ENCODE results near the gene ATF1.

Gene ATF1

GRCh38 chr12:50763639-50764285 lies at the start of gene ATF1:
ATF1 (plus strand) TSS chr12:50764101; CDS start chr12:50780146, 16,045 bp downstream.
- peak within 1 kb of the TSS; percentile 94 for H3K9ac ChIP-seq (ENCODE audit: insufficient read length, low read depth)
- TF ChIP-seq SUZ12 (IDR thresholded peaks at IDR 0.05; ENCODE audit: extremely low read depth, insufficient read depth, insufficient read length) = no peak
- TF ChIP-seq YY1 (IDR thresholded peaks at IDR 0.05; ENCODE audit: insufficient read depth, insufficient read length) = peak; percentile 92

DNA sequence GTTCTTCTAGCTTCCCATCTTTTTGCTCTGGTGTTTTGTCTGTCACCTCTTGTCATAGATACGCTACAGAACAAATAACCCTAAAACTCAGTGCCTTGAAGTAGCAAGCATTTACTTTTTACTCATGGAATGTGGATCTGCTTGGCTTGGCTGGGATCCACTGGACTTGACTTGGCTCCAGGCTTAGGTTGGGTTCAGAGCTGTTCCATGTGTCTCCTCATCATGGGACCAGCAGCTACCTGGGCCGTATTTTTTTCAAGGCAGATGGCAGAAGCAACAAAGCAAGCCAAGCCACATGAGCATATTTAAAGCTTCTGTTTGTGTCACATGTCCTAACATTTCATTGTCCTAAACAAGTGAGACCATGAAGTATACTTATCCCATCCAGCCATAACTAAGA lies 48.7 kb upstream of the ATF1 start:
- TF ChIP-seq ZNF274 (IDR thresholded peaks at IDR 0.05; ENCODE audit: low read depth, low read length) (no peak), YY1 (IDR thresholded peaks at IDR 0.05; ENCODE audit: insufficient read depth, insufficient read length) (no peak), SUZ12 (IDR thresholded peaks at IDR 0.05; ENCODE audit: extremely low read depth, insufficient read depth, insufficient read length) (no peak)
- no peaks in the 10 kb centered on the region for H3K4me1 ChIP-seq (ENCODE audit: insufficient read depth, insufficient read length)
- H3K9ac ChIP-seq (ENCODE audit: insufficient read length, low read depth) = no peak overlapping the region
- no peaks in the 10 kb centered on the region for H3K9me3 ChIP-seq (ENCODE audit: insufficient read depth, low read length)
- DNase-seq (ENCODE audit: low read depth, low spot score) = no peak
- H3K36me3 ChIP-seq (ENCODE audit: insufficient read depth, insufficient read length, low read length) = peaks cover 58% of the 10 kb centered on the region
- no peaks in the 10 kb centered on the region for H3K27me3 ChIP-seq (ENCODE audit: insufficient read depth, insufficient read length)
- H3K4me3 ChIP-seq (ENCODE audit: insufficient read length, low read depth) = no peak overlapping the region

More at GRCh38 chr12:50763639-50764285, at the start of gene ATF1:
- Histone ChIP-seq H3K27me3 (ENCODE audit: insufficient read depth, insufficient read length) (no peaks in the 10 kb centered on the region), H3K36me3 (ENCODE audit: insufficient read depth, insufficient read length, low read length) (no peaks in the 10 kb centered on the region), H3K9me3 (ENCODE audit: insufficient read depth, low read length) (no peaks in the 10 kb centered on the region), H3K4me1 (ENCODE audit: insufficient read depth, insufficient read length) (no peaks in the 10 kb centered on the region), H3K4me3 (ENCODE audit: insufficient read length, low read depth) (peak within 1 kb of the TSS; percentile 84)
- DNase-seq (ENCODE audit: low read depth, low spot score) = peak; percentile 90

GRCh38 chr12:50718760-50719159 lies 45.1 kb upstream of the ATF1 start:
- DNase-seq (ENCODE audit: low read depth, low spot score) = no peak
- no peak overlapping the region for H3K9ac ChIP-seq (ENCODE audit: insufficient read length, low read depth)
- no peaks in the 10 kb centered on the region for H3K27me3 ChIP-seq (ENCODE audit: insufficient read depth, insufficient read length)
- no peak overlapping the region for H3K4me3 ChIP-seq (ENCODE audit: insufficient read length, low read depth)
- H3K4me1 ChIP-seq (ENCODE audit: insufficient read depth, insufficient read length) = no peaks in the 10 kb centered on the region
- no peak for TF ChIP-seq ZNF274 (IDR thresholded peaks at IDR 0.05; ENCODE audit: low read depth, low read length)
- TF ChIP-seq YY1 (IDR thresholded peaks at IDR 0.05; ENCODE audit: insufficient read depth, insufficient read length) = no peak
- TF ChIP-seq SUZ12 (IDR thresholded peaks at IDR 0.05; ENCODE audit: extremely low read depth, insufficient read depth, insufficient read length) = no peak
- H3K9me3 ChIP-seq (ENCODE audit: insufficient read depth, low read length) = no peaks in the 10 kb centered on the region
- H3K36me3 ChIP-seq (ENCODE audit: insufficient read depth, insufficient read length, low read length) = peaks cover 66% of the 10 kb centered on the region

- H3K9ac ChIP-seq (ENCODE audit: insufficient read length, low read depth) = no peak overlapping the region
- H3K4me3 ChIP-seq (ENCODE audit: insufficient read length, low read depth) = no peak overlapping the region
- H3K4me1 ChIP-seq (ENCODE audit: insufficient read depth, insufficient read length) = no peaks in the 10 kb centered on the region
- H3K36me3 ChIP-seq (ENCODE audit: insufficient read depth, insufficient read length, low read length) = peaks cover 65% of the 10 kb centered on the region
- TF ChIP-seq SUZ12 (IDR thresholded peaks at IDR 0.05; ENCODE audit: extremely low read depth, insufficient read depth, insufficient read length) (no peak), ZNF274 (IDR thresholded peaks at IDR 0.05; ENCODE audit: low read depth, low read length) (no peak), YY1 (IDR thresholded peaks at IDR 0.05; ENCODE audit: insufficient read depth, insufficient read length) (no peak)
- no peaks in the 10 kb centered on the region for H3K27me3 ChIP-seq (ENCODE audit: insufficient read depth, insufficient read length)
- no peak for DNase-seq (ENCODE audit: low read depth, low spot score)
- H3K9me3 ChIP-seq (ENCODE audit: insufficient read depth, low read length) = no peaks in the 10 kb centered on the region
These were observed 43.8 kb upstream of the ATF1 start for GRCh38 chr12:50720085-50720484.

DNA sequence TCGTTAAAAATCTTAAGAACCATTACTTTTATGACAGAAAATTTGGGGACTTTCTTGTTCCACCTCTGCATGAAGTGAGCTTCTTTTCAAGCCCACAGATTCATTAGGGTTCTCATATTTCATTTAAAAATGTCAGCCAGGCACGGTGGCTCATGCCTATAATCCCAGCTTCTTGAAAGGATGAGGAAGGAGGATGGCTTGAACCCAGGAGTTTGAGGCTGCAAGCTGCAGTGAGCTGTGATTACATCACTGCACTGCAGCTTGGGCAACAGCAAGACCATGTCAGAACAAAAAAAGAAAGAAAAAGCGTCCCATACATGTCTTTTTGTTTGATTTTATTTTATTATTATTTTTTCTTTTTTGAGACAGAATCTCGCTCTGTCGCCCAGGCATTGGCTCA lies 43.4 kb upstream of the ATF1 start:
- Histone ChIP-seq H3K4me3 (ENCODE audit: insufficient read length, low read depth) (no peak overlapping the region), H3K9me3 (ENCODE audit: insufficient read depth, low read length) (no peaks in the 10 kb centered on the region), H3K27me3 (ENCODE audit: insufficient read depth, insufficient read length) (no peaks in the 10 kb centered on the region), H3K36me3 (ENCODE audit: insufficient read depth, insufficient read length, low read length) (peaks cover 62% of the 10 kb centered on the region), H3K4me1 (ENCODE audit: insufficient read depth, insufficient read length) (no peaks in the 10 kb centered on the region), H3K9ac (ENCODE audit: insufficient read length, low read depth) (no peak overlapping the region)
- no peak for DNase-seq (ENCODE audit: low read depth, low spot score)
- TF ChIP-seq SUZ12 (IDR thresholded peaks at IDR 0.05; ENCODE audit: extremely low read depth, insufficient read depth, insufficient read length) (no peak), ZNF274 (IDR thresholded peaks at IDR 0.05; ENCODE audit: low read depth, low read length) (no peak)

DNA sequence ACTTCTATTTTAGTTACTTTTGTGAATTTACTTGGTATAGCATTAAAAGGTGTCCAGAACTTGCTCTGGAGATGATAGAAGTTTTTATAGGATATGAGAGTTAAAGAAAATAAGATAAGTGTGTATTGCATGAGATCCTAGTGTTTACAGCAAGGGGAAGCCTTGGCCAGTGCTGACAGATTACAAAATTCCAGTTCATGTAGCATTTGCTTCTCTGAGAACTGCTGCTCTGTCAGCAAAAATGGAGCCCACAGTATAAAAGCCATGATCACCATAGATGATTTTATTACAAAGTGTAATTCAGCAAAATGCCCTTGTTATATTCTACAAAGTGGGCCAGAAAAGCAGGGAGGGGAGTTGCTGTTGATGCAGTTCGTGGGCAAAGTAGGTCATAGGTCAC lies 40.0 kb upstream of the ATF1 start:
- Histone ChIP-seq H3K4me3 (ENCODE audit: insufficient read length, low read depth) (no peak overlapping the region), H3K27me3 (ENCODE audit: insufficient read depth, insufficient read length) (no peaks in the 10 kb centered on the region), H3K9ac (ENCODE audit: insufficient read length, low read depth) (no peak overlapping the region), H3K9me3 (ENCODE audit: insufficient read depth, low read length) (no peaks in the 10 kb centered on the region), H3K4me1 (ENCODE audit: insufficient read depth, insufficient read length) (no peaks in the 10 kb centered on the region), H3K36me3 (ENCODE audit: insufficient read depth, insufficient read length, low read length) (peaks cover 74% of the 10 kb centered on the region)
- TF ChIP-seq ZNF274 (IDR thresholded peaks at IDR 0.05; ENCODE audit: low read depth, low read length) (no peak), YY1 (IDR thresholded peaks at IDR 0.05; ENCODE audit: insufficient read depth, insufficient read length) (no peak), SUZ12 (IDR thresholded peaks at IDR 0.05; ENCODE audit: extremely low read depth, insufficient read depth, insufficient read length) (no peak)
- no peak for DNase-seq (ENCODE audit: low read depth, low spot score)

DNA sequence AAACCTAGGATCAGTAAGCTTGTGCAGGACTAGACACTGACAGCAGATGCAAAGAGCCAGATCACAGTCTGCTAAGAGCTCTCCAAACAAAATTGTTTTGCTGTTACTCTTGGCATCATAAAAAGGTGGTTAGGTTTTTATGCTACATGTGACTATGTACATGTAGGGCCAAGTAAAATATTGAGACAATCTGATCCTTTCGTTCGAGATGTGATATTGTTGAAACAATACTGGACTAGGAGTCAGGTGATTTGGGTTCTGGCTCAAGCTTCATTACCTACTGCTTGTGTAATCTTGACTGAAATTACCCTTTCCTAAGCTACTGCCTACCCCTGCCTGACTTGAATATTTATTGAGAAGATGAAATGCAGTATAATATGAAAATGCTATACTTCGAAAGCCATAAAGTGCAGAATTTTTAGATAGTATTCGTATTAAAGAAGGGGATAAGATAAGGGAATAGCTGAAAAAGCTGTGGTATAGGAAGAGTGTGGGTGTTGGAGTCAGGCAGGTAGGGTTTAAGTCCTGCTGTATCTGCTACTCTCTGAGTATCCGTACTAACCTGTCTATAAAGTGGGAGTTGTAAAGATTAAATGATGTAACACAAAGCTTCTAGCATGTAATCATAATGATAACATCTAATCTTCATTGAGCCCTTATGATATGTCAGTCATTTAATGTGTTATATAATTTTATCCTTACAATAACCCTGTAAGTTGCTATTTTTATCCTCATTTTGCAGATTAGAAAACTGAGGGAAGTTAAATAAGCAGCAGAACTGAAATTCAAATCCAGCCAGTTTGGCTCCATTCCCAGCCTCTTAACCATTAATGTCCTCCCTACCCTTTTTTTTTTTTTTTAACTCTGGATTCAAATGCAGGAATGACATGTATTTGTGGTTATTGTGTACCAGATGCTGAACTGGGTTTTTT lies 38.6 kb upstream of the ATF1 start:
- H3K36me3 ChIP-seq (ENCODE audit: insufficient read depth, insufficient read length, low read length) = peaks cover 74% of the 10 kb centered on the region
- H3K9me3 ChIP-seq (ENCODE audit: insufficient read depth, low read length) = no peaks in the 10 kb centered on the region
- H3K4me3 ChIP-seq (ENCODE audit: insufficient read length, low read depth) = no peak overlapping the region
- no peaks in the 10 kb centered on the region for H3K4me1 ChIP-seq (ENCODE audit: insufficient read depth, insufficient read length)
- H3K27me3 ChIP-seq (ENCODE audit: insufficient read depth, insufficient read length) = no peaks in the 10 kb centered on the region
- no peak overlapping the region for H3K9ac ChIP-seq (ENCODE audit: insufficient read length, low read depth)
- no peak for DNase-seq (ENCODE audit: low read depth, low spot score)
- TF ChIP-seq YY1 (IDR thresholded peaks at IDR 0.05; ENCODE audit: insufficient read depth, insufficient read length) = no peak
- TF ChIP-seq SUZ12 (IDR thresholded peaks at IDR 0.05; ENCODE audit: extremely low read depth, insufficient read depth, insufficient read length) = no peak
- TF ChIP-seq ZNF274 (IDR thresholded peaks at IDR 0.05; ENCODE audit: low read depth, low read length) = no peak
